ENCODE data around the gene ANKHD1.
"Not testable (repeated sequence)": the region's sequence is repeated elsewhere in the genome, so short reads cannot be mapped to it uniquely, and the experiment has no call there.

The ANKHD1 gene

GRCh38 chr5:140381351-140381750 lies 20.3 kb upstream of the ANKHD1 start:
- DNase-seq (ENCODE audit: low spot score): no peak

- DNase-seq (ENCODE audit: low spot score): no peak
These were observed 19.7 kb upstream of the ANKHD1 start for GRCh38 chr5:140381972-140382371.

- no peak for DNase-seq (ENCODE audit: low spot score)
These were observed 18.8 kb upstream of the ANKHD1 start for GRCh38 chr5:140382866-140383265.

GRCh38 chr5:140383300-140383699 lies 18.3 kb upstream of the ANKHD1 start:
- DNase-seq (ENCODE audit: low spot score): no peak

- no peak for DNase-seq (ENCODE audit: low spot score)
These were observed 13.6 kb upstream of the ANKHD1 start for GRCh38 chr5:140388052-140388451.

GRCh38 chr5:140391312-140391711 lies 10.3 kb upstream of the ANKHD1 start:
- no peak for DNase-seq (ENCODE audit: low spot score)

GRCh38 chr5:140391732-140392131 lies 9.9 kb upstream of the ANKHD1 start:
- peak; percentile 43 for DNase-seq (ENCODE audit: low spot score)

GRCh38 chr5:140393738-140394137 lies 7.9 kb upstream of the ANKHD1 start:
- DNase-seq (ENCODE audit: low spot score): no peak

GRCh38 chr5:140398379-140398811 lies 3.2 kb upstream of the ANKHD1 start:
- DNase-seq (ENCODE audit: low spot score): peak; percentile 26

- DNase-seq (ENCODE audit: low spot score): peak; percentile 14
These were observed 1.5 kb upstream of the ANKHD1 start for GRCh38 chr5:140399979-140400729.

GRCh38 chr5:140400730-140401361 lies 787 bp upstream of the ANKHD1 start:
- DNase-seq (ENCODE audit: low spot score): peak; percentile 99

- peak; percentile 63 for DNase-seq (ENCODE audit: low spot score)
These were observed 833 bp downstream of the ANKHD1 start for GRCh38 chr5:140402258-140403074.

GRCh38 chr5:140403613-140404012 lies 2.0 kb downstream of the ANKHD1 start:
- DNase-seq (ENCODE audit: low spot score): no peak

- DNase-seq (ENCODE audit: low spot score): peak; percentile 51
These were observed 7.2 kb downstream of the ANKHD1 start for GRCh38 chr5:140408750-140409241.

- no peak for DNase-seq (ENCODE audit: low spot score)
These were observed 11.6 kb downstream of the ANKHD1 start for GRCh38 chr5:140413230-140413629.

GRCh38 chr5:140417235-140417634 lies 15.6 kb downstream of the ANKHD1 start:
- no peak for DNase-seq (ENCODE audit: low spot score)

- DNase-seq (ENCODE audit: low spot score): no peak
These were observed 17.4 kb downstream of the ANKHD1 start for GRCh38 chr5:140418862-140419520.

- no peak for DNase-seq (ENCODE audit: low spot score)
These were observed 18.6 kb downstream of the ANKHD1 start for GRCh38 chr5:140420226-140420570.

GRCh38 chr5:140420665-140421361 lies 19.2 kb downstream of the ANKHD1 start:
- no peak for DNase-seq (ENCODE audit: low spot score)

- not testable (repeated sequence) for DNase-seq (ENCODE audit: low spot score)
These were observed 19.7 kb downstream of the ANKHD1 start for GRCh38 chr5:140421375-140421774.

GRCh38 chr5:140423609-140424008 lies 22.0 kb downstream of the ANKHD1 start:
- DNase-seq (ENCODE audit: low spot score): no peak

GRCh38 chr5:140424135-140424534 lies 22.5 kb downstream of the ANKHD1 start:
- DNase-seq (ENCODE audit: low spot score): no peak

Measured in LoVo (cell line).